ENCODE results near the gene SPATA19.

GRCh38 chr11:133797554-133797953 is 47.8 kb downstream of the SPATA19 start:
- no peak for TF ChIP-seq CTCF (conservative IDR thresholded peaks at IDR 0.05)
- no peak for TF ChIP-seq EZH2 (IDR thresholded peaks at IDR 0.05; ENCODE audit: low read depth)
